IPS DF 19.7 (cell line): ENCODE results near the gene ZNF768.
"Not testable (repeated sequence)": the region's sequence is repeated elsewhere in the genome, so short reads cannot be mapped to it uniquely, and the experiment has no call there.

ENCODE experiments used
- DNase-seq: peaks from one replicate; pipeline ENCODE4 v3.0.0-alpha.2; 2013; ENCODE audit warnings: low read depth, low spot score

The ZNF768 gene

GRCh38 chr16:30510376-30510938 is 15.9 kb downstream of the ZNF768 start:
- DNase-seq: no peak

DNA sequence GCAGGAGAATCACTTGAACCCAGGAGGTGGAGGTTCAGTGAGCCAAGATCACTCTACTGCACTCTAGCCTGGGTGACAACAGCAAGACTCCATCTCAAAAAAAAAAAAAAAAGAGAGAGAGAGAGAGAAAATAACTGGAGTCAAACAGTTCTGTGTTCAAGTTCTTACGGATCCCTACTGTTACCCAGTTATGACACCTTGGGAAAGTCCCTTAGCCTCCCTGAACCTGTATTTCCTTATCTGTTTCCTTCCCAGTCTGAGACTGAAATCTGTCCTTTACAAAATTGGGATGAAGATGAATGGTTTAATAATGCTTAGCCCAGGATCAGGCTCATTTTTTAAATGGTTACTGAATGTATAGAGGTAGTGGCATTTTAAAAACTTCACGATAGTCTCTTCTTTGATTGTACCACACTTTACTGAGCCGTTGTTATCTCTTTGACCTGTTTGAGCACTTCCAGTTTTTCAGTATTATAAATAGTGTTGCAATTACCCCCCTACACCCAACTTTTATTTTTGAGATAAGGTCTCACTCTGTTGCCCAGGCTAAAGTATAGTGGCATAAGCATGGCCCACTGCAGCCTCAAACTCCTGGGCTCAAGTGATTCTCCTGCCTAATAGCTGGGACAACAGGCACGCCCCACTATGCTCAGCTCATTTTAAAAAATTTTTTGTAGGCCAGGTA is 17.1 kb downstream of the ZNF768 start:
- no peak for DNase-seq

- DNase-seq: no peak
Observed at GRCh38 chr16:30503403-30504296, 22.7 kb downstream of the ZNF768 start.

GRCh38 chr16:30499284-30499683 is 27.1 kb downstream of the ZNF768 start:
- DNase-seq: no peak

- DNase-seq: no peak
Observed at GRCh38 chr16:30494709-30495108, 31.7 kb downstream of the ZNF768 start.

GRCh38 chr16:30493941-30494488 is 32.4 kb downstream of the ZNF768 start:
- DNase-seq: no peak

- no peak for DNase-seq
Observed at GRCh38 chr16:30491744-30492308, 34.5 kb downstream of the ZNF768 start.

DNA sequence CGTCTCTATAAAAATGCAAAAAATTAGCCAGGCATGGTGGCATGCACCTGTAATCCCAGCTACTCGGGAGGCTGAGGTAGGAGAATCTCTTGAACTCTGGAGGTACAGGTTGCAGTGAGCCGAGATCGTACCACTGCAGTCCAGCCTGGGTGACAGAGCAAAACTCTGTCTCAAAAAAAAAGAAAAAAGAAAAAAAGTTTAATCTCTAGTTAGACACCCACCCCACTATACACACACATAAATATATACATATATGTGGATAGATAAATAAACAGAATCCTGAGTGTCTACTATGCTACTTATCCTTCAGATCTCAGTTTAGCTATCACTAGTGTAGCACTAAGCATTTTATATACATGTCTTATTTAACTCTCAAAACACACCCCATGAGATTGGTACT is 35.1 kb downstream of the ZNF768 start:
- no peak for DNase-seq

GRCh38 chr16:30490210-30490609 is 36.2 kb downstream of the ZNF768 start:
- DNase-seq: no peak

GRCh38 chr16:30488764-30489605 is 37.4 kb downstream of the ZNF768 start:
- DNase-seq: no peak

DNA sequence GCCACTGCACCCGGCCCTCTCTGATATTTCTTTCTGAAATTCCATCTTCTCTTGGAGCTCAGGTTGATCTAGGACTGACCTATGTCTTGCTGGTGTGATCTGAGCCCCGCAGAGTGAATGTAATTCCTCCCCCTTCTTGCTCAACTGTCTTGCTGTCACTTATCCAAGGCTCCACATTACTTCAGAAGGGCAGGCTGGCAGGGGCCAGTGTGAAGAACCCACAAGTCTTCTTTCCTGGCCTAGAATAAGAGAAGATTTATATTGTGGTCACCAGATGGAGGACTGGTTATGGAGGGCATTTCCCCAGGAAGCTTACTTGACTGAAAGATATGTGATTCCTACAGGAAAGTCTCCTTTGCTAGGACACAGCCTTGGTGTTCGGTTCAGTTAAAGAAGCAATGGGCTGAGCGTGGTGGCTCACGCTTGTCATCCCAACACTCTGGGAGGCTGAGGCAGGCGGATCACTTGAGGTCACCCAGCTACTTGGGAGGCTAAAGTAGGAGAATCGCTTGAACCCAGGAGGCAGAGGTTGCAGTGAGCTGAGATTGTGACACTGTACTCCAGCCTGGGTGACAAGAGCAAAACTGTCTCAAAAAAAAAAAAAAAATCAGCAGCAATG is 40.4 kb downstream of the ZNF768 start:
- DNase-seq: no peak

DNA sequence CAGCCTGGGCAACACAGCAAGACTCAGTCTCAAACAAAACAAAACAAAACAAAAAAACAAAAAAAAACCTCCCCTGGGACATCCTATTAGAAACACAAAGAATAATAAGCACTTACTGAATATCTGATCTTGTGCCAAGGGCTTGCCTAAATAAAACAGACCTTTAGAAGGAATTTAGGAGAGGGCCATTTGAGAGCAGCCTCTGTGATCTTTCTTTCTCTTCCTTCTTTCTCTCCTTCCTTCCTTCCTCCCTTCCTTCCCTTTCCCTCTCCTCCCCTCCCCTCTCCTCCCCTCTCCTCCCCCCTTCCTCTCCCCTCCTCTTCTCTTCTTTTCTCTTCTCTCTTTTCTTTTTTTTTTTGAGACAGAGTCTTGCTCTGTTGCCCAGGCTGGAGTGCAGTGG is 41.5 kb downstream of the ZNF768 start:
- DNase-seq: no peak

DNA sequence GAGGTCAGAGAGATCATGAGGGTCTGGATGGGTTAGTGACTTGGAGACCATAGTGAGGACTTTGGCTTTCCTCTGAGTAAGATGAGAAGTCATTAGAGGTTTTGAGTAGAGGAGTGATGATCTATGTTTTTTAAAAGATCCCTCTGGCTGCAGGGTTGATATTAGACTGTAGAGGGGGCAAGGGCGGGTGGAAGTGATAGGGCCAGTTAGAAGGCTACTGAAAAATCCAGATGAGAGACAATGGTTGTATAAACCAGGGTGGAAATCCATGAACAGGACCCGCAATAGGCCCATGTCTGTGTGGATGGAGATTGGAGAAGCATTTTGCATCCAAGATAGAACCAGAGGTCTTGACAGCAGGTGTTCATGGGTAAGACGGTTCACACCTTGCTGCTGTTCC is 44.0 kb downstream of the ZNF768 start:
- no peak for DNase-seq

DNA sequence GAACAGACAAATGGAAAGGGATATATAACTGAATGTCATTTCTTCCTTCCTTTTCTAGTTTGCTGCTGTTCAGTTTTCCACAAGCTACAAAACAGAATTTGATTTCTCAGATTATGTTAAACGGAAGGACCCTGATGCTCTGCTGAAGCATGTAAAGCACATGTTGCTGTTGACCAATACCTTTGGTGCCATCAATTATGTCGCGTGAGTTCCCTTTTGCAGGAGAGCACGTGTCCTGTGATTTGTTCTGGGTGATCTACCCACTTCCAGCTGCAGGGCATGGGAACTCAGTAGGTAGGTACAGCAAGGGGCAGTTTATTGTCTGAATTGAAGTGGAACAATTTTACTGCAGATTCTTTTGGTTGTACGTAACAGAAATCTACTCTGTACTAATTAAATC is 45.0 kb downstream of the ZNF768 start:
- no peak for DNase-seq

- no peak for DNase-seq
Observed at GRCh38 chr16:30478766-30479478, 47.4 kb downstream of the ZNF768 start.

DNA sequence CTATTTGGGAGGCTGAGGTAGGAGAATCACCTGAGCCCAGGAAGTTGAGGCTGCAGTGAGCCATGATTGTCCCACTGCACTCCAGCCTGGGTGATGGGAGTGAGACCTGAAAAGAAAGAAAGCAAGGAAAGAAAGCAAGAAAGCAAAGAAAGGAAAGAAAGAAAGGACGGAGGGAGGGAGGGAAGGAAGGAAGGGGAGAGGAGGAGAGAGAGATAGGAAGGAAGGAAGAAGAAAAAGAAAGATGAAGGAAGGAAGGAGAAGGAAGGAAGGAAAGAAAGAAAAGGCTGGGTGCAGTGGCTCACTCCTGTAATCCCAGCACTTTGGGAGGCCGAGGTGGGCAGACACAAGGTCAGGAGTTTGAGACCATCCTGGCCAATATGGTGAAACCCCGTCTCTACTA is 48.6 kb downstream of the ZNF768 start:
- not testable (repeated sequence) for DNase-seq

DNA sequence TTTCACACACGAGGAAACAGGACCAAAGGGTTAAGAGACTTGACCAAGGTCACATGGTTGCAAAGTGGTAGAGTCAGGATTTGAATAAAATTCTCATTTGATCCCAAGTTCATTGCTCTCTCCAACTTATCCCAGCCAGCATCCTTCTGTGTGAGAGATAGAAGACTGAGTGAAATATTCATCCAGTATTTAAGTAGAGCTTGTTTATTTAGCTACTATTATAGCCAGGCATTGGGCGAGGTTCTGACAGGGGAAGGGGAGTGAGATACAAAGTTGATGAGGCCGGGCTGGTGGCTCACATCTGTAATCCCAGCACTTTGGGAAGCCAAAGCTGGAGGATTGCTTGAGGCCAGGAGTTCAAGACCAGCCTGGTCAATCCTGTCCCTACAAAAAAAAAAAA is 49.4 kb downstream of the ZNF768 start:
- DNase-seq: no peak

- DNase-seq: no peak
Observed at GRCh38 chr16:30474684-30475083, 51.7 kb downstream of the ZNF768 start.

GRCh38 chr16:30474074-30474452 is 52.3 kb downstream of the ZNF768 start:
- DNase-seq: no peak
